T-helper 9 cell (primary cell): Measurements from ENCODE around the gene KRTAP5-3.
"Not testable (repeated sequence)": the region's sequence is repeated elsewhere in the genome, so short reads cannot be mapped to it uniquely, and the experiment has no call there.

Source experiments
- DNase-seq: peaks from one replicate; pipeline ENCODE4 v3.0.0-alpha.2; 2020

Gene KRTAP5-3

GRCh38 chr11:1575756-1576155 lies 32.5 kb downstream of the KRTAP5-3 start:
- DNase-seq, result not testable (repeated sequence)

- no peak for DNase-seq
These were observed 33.4 kb downstream of the KRTAP5-3 start for GRCh38 chr11:1574933-1575242.

- DNase-seq, result peak; percentile 54
These were observed 33.9 kb downstream of the KRTAP5-3 start for GRCh38 chr11:1574238-1574932.

DNA sequence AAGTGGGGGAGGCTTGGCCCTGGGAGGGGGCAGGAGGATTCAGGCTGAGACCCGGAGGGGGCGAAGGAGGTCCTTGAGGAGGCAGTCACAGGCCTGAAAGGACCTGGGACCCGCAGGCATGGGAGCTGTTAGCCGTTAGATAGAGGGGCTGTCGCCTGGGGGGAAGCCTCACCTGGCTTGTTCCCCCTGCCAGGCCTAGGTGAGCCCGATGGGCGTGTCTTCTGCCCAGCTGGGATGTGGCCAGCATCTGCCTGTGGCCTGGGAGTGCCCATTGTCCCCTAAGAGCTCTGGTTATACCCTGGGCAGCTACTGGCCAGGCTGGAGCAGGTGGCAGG lies 34.4 kb downstream of the KRTAP5-3 start:
- no peak for DNase-seq

GRCh38 chr11:1573077-1573902 lies 35.0 kb downstream of the KRTAP5-3 start:
- DNase-seq, result peak; percentile 36

- DNase-seq, result peak; percentile 97
These were observed 35.8 kb downstream of the KRTAP5-3 start, which contains the start of gene DUSP8 for GRCh38 chr11:1572197-1573076. TSS of gene DUSP8 (minus strand) at chr11:1572271. CDS start at chr11:1565826, 6,445 bp downstream.

DNA sequence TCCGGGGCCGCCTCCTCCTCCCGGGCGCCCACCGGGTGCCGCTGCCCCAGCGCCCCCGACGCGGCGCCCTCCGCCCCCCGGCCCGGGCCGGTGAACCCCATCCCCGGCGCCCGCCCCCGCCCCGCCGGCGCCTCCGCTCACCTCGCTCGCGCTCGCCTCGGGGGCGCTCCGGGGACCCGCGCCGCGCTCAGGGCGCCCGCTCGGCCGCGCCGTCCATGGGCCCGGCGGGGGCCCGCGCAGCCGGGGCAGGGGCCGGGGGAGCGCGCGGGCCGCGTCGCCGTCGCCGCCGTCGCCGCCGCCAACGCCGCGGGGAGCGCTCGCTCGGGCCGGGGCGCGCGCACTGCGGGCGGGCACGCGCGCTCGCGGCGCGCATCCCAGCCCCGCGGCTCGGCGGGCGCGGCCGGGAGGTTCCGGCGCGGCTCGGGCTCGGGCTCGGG lies 36.5 kb downstream of the KRTAP5-3 start:
- no peak for DNase-seq

- no peak for DNase-seq
These were observed 37.1 kb downstream of the KRTAP5-3 start for GRCh38 chr11:1570896-1571759.

DNA sequence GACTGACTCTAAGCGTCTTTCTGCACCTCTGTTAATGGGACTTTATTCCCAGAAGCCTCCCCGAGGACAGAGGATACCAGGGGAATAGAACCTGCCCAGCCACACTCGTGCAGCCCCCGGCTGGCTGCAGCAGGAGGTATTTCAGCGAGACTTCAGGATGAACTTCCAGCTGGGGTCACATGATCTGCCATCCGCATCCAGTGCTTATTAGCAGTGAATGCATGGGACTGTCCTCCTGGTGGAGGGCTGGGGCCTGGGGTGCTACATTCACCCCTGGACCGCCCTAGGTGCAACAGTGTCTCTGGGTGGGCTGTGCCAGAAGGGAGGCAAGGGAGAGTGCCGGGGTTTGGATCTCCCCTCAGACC lies 37.8 kb downstream of the KRTAP5-3 start:
- DNase-seq, result no peak

- no peak for DNase-seq
These were observed 38.2 kb downstream of the KRTAP5-3 start for GRCh38 chr11:1570001-1570453.

- DNase-seq, result no peak
These were observed 38.9 kb downstream of the KRTAP5-3 start for GRCh38 chr11:1569251-1569780.

DNA sequence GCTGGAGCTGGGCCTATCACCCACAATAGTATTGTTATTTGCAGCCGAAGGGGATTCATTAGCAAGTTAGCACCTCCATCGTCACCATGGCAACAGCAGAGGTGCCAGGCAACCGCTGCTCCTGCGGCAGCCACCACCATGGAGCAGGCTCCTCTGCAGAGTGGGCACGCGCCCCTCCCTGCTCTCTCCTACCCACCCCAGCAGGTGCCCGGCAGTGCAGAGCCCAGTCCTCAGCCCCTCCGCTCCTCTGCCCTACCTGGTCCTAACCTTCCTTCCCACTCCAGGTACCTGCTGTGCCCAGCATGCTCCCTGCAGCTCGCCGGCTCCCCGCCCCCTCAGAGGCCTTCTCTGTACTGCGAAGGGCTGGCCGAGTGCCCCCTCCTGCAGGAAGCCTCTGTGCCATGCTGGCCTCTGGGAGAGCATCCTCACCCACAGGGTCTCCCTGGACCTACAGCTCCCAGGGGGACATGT lies 39.8 kb downstream of the KRTAP5-3 start:
- no peak for DNase-seq

- no peak for DNase-seq
These were observed 40.6 kb downstream of the KRTAP5-3 start for GRCh38 chr11:1567721-1568100.

DNA sequence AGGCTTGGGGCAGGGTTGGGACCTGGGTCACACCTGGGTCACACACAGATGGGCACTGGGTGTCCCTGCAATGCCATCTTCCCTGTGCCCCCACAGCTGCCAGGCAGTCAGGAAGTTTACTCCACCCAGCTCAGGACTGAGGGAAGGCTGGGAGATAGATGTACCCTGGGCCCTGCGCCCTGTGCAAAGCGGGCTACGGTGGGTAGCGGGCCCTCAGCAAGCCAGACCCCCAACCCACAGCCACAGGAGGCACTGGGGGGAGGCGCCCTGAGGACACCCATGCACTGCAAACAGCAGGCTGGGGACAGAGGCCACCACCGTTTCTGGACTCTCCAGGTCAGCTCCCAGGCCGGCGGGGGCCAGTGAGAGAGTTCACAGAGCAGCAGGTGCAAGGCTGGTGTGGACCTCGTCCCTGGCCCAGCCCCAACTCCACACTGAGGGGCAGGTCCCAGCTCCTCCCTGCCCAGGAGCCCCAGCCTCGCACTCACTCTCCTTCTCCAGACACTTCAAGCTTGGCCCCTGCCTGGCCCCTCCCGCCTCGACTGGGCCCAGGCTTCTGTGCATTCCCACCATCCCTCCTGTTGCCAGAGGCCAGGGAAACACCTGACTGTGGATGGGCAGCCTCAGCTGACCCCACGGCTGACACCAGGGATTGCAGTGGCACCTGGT lies 41.1 kb downstream of the KRTAP5-3 start:
- DNase-seq, result no peak

GRCh38 chr11:1566381-1567051 lies 41.7 kb downstream of the KRTAP5-3 start:
- DNase-seq, result no peak

DNA sequence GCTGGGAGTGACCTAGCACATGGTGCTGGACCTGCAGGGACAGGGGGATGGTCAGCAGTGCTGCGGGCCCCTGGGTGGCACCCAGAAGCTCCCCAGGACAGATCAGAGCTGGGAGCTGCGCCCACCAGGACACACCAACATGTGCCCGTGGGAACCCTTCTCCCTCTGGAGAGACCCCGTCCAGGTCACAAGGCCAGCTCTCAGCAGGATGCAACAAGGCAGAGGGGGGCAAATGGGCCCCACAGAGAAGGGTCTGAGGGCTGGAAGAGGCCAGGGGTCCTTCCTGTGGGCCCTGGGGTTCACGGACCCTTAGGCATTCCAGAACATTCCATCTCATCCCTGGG lies 42.4 kb downstream of the KRTAP5-3 start:
- no peak for DNase-seq

DNA sequence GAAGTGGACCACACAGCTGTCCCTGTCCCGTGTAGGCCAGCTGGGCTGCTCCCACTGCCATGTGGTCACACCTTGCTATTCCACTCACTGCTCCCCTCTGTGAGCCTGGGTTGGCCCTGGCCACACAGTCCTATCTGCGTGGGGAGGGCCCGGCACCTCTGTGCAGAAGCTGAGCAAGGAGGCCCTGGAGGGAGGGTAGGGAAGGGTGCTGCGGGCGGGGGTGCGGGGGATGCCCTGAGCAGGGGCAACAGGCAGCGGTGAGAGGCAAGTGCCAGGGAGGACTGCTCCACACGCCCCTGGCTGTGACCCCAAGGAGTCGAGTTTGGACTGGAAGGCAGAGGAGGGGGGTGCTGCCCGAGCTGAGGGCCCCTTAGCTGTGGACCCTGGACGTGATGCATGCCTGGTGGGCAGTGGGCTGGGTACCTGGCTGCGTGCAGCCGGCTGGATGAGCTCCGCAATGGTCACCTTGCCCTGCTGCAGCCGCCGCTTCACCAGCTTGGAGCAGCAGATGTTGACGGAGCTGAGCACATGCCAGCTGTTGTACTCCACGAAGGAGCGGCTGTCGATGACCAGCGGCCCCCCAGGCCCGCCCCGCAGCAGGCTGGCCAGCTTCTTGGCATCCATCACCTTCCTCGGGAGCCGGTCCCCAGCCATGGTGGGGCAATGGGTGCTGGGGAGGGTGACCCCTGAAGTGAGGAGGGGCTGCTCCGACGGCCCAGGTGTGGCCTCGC lies 42.9 kb downstream of the KRTAP5-3 start:
- DNase-seq, result no peak

DNA sequence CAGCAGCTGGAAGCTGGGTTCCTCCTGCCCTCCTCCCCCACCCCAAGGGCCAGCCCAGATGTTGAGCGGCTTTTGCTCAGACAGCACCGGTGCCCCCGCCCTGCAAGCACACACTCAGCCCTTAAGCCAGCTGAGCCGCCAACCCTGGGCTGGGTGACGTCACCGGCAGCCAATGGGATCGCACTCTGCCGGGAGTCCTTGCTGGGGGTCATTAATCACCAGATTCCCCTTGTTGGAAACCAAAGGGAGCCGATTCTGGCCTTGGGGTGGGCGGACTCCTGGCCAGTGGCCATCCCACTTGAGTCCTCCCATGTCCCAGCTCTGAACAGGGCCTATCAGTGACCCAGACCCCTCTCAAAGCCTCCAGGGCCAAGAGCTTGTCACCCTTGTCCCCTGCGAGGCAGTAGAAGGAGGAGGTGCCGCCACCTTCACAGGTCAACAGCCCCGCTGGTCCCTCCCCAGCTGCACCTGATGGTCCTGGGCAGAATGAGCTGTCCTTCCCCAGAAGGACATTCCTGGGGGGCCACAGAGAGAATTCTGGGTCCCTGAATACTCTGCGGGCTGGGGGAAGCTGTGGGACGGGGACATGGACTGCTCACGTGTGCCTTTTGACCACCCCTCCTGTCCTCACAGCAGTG lies 43.6 kb downstream of the KRTAP5-3 start:
- no peak for DNase-seq

DNA sequence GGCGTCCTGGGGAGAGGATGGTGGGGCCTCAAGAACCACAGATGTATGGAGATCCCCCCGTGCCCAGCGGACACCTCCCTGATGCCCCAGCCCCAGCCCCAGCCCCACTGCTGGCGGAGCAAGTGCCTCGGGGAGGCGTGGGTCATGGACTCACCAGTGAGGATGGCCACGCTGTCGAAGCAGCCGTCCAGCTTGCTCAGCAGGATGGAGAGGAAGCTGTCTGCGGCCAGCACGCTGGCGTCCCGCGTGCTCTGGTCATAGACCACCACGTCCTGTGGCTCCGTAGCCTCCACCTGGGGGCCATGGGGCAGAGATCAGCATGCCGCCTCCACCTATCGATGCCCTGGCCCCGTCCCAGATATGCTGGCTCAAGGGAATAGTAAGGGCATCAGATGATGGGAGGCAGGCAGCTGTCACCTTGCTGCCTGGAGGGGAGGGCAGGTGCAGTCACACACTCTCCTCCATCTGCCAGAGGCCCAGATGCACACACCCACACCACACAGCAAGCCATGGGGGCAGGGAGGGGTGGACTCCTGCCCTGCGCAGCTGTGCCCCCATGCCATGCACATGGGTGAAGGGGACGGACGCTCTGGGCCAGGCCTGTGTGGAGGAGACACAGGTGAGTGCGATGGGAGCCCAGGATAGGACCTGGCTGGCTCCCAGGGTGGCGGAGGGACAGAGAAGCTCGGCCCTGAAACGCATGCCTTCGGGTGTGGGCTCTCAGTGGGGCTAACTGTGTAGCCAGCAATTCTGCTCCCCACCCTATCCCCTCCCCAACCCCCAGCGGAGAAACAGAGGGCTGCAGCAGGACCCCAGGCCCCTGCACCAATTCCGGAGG lies 44.3 kb downstream of the KRTAP5-3 start:
- no peak for DNase-seq
